Mucosa of descending colon (tissue), 3 donors: ENCODE data around the gene KLHL4. TPM values are rescaled to one million over a fixed set of nuclear protein-coding genes. Genes with fewer than 3 reads are reported as not detected.
"Not testable (repeated sequence)": the region's sequence is repeated elsewhere in the genome, so short reads cannot be mapped to it uniquely, and the experiment has no call there.

Source experiments
- ATAC-seq: fragments of 200-7000 bp; cut with Tn5 transposase; one replicate; pipeline ENCODE4 v1.9.1; 2020; ENCODE audit warnings: mild to moderate bottlenecking, moderate library complexity
- DNase-seq, 3 donors: peaks; one replicate each; pipeline ENCODE4 v3.0.0-alpha.2; 2020
- H3K36me3 ChIP-seq: fragments of 200-600 bp; one replicate; pipeline ENCODE4 v1.8.0; 2021; ENCODE audit warnings: low read depth, mild to moderate bottlenecking
- H3K4me1 ChIP-seq: fragments of 200-600 bp; one replicate; pipeline ENCODE4 v1.8.0; 2021; ENCODE audit warnings: low read depth, mild to moderate bottlenecking
- H3K4me3 ChIP-seq: fragments of 200-600 bp; one replicate; pipeline ENCODE4 v1.8.0; 2021; ENCODE audit warnings: mild to moderate bottlenecking
- H3K9me3 ChIP-seq: fragments of 200-600 bp; one replicate; pipeline ENCODE4 v1.8.0; 2021; ENCODE audit warnings: mild to moderate bottlenecking
- intact Hi-C, 2 donors: fragments of 100-400 bp; cut with DNase I in 1 of 2; cut with micrococcal nuclease in 1 of 2; formaldehyde crosslinking; loops; one replicate each; pipeline versions ENCODE4 v1.11.0 to v1.11.1; 2022; cut with DNase I, micrococcal nuclease
- total RNA-seq, 3 donors: library from RNA; stranded (reverse); fragmentation: NEBNext Ultra II Directional in 2 of 3; extraction: Animal tissue kit (Norgen Biotek cat#: 25700) in 2 of 3; gene quantifications; one replicate each; pipeline versions ENCODE4 v1.2.1 to v1.2.4, GENCODE V29; 2021 to 2023
- TF ChIP-seq, protein P1 (sequence below): fragments of 200-600 bp; IDR thresholded peaks from one replicate; pipeline ENCODE4 v1.8.0; 2022; ENCODE audit warnings: antibody characterized with exemption, mild to moderate bottlenecking
- donor health status: DM: no; HTN: no; CAD: no; lungs with moderate emphysema.
- donor health status: DM: no; HTN: no; CAD: no.
- donor health status: DM: no; HTN: yes; CAD: no.

Gene KLHL4
- total RNA-seq, 3 donors from 2014 or later: 0.35 to 0.58 (median 0.41) TPM

DNA sequence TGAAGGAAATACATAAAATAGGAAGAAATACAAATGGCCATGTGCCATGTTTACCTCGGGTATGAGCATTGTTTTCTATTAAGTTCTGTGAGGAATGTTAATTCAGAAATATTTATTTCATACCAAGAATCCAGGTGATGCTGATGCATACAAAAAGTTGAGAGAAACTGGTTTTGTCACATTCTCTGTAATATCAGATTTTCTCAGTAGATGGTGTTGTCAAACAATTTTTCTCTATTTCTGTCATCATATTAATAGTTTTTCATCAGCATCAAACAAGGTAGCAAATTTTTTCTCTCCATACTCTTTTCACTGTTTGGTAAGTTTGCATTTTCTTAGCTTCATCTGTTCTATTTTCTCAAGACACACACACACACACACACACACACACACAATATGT, 179.8 kb downstream of the KLHL4 start:
- Histone ChIP-seq H3K4me3 (no peak overlapping the region), H3K36me3 (no peaks in the 10 kb centered on the region), H3K9me3 (no peaks in the 10 kb centered on the region), H3K4me1 (no peaks in the 10 kb centered on the region)
- DNase-seq (no peak), ATAC-seq (no peak)
- TF ChIP-seq, protein P1, sequence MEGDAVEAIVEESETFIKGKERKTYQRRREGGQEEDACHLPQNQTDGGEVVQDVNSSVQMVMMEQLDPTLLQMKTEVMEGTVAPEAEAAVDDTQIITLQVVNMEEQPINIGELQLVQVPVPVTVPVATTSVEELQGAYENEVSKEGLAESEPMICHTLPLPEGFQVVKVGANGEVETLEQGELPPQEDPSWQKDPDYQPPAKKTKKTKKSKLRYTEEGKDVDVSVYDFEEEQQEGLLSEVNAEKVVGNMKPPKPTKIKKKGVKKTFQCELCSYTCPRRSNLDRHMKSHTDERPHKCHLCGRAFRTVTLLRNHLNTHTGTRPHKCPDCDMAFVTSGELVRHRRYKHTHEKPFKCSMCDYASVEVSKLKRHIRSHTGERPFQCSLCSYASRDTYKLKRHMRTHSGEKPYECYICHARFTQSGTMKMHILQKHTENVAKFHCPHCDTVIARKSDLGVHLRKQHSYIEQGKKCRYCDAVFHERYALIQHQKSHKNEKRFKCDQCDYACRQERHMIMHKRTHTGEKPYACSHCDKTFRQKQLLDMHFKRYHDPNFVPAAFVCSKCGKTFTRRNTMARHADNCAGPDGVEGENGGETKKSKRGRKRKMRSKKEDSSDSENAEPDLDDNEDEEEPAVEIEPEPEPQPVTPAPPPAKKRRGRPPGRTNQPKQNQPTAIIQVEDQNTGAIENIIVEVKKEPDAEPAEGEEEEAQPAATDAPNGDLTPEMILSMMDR: no peak
- intact Hi-C loops: no loop called here

DNA sequence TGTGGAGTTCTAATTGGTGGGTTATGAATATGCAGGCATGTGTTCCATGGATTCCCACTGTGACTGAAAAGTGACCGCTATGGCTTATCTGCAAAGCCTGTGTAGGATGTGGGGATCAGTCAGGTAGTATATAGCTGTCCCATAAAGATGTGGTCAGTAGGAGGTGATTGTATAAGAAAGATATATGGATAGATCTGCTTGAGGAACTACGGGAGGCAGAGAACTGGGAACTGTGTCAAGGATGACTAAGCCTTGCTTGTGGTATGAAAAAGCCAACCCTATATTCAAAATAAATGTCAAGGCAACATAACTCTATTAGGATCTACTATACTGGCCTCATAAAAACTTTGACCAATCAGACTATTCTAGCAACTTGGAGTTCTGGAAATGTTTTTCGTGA, 185.2 kb downstream of the KLHL4 start:
- intact Hi-C loops: no loop called here
- Histone ChIP-seq H3K9me3 (no peaks in the 10 kb centered on the region), H3K4me1 (no peaks in the 10 kb centered on the region), H3K36me3 (no peaks in the 10 kb centered on the region), H3K4me3 (no peak overlapping the region)
- DNase-seq (no peak), ATAC-seq (no peak)
- TF ChIP-seq, protein P1: no peak

DNA sequence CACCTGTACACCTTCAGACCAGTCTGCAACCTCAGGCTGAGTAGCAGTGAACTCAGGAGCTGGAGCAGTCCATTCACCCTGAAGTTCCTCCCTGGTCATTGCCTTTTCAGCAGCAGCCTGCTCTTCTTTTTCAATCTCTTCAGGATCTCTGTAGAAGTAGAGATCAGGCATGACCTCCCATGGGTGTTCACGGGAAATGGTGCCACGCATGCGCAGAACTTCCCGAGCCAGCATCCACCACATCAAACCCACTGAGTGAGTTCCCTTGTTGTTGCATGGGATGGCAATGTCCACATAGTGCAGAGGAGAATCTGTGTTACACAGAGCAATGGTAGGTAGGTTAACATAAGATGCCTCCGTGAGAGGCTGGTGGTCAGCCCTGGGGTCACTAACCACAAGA, 185.9 kb downstream of the KLHL4 start:
- H3K36me3 ChIP-seq, intact Hi-C loops, H3K4me3 ChIP-seq, DNase-seq, H3K9me3 ChIP-seq, H3K4me1 ChIP-seq, ATAC-seq: not testable (repeated sequence)

DNA sequence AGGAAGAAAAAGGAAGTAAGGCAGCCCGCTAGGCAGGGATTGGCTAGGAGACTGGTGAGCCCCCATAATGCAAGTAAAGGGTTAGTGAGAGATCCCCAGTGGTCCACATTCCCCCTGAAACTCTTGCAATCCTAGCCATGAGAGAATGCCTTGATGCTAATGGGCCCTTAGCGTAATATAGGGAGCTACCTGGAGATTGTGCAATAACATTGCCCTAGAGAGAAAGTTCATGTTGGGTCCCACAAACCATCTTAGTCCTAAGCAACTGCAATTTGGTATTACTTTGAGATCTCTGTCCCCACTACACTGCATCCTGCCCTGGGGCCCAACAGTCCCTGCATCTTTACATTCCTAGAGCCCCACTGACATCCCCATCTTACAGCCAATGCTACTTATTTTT, 188.5 kb downstream of the KLHL4 start:
- H3K36me3 ChIP-seq: no peaks in the 10 kb centered on the region
- intact Hi-C loops: no loop called here
- no peak for DNase-seq
- TF ChIP-seq, protein P1: no peak
- no peak for ATAC-seq
- peaks cover 6% of the 10 kb centered on the region for H3K9me3 ChIP-seq
- H3K4me3 ChIP-seq: no peak overlapping the region
- no peaks in the 10 kb centered on the region for H3K4me1 ChIP-seq

DNA sequence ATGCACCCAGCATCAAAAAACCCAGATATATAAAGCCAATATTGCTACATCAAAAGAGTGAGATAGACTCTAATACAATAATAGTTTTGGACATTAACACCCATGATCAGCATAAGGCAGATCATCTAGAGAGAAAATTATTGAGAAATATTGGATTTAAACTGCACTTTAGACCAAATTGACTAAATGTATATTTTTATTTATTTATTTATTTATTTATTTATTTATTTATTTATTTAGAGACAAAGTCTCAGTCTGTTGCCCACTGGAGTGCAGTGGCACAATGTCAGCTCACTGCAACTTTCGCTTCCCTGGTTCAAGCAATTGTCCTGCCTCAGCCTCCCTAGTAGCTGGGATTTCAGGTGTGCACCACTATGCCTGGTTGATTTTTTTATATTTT, 193.0 kb downstream of the KLHL4 start:
- Histone ChIP-seq H3K4me3 (no peak overlapping the region), H3K36me3 (no peaks in the 10 kb centered on the region), H3K9me3 (peaks cover 6% of the 10 kb centered on the region), H3K4me1 (no peaks in the 10 kb centered on the region)
- TF ChIP-seq, protein P1: no peak
- intact Hi-C loops: no loop called here
- ATAC-seq (no peak), DNase-seq (no peak)
